ENCODE results near the gene RASA2. TPM values are rescaled to one million over a fixed set of nuclear protein-coding genes. Genes with fewer than 3 reads are reported as not detected.

Gene RASA2
- polyA plus RNA-seq, 1 of the 3 experiments (the other 2 are of a cell fraction): 2.4 TPM

- H3K36me3 ChIP-seq (replicated peaks in 1 of 2; ENCODE audit: control insufficient read depth in 1 of 2, insufficient read depth in 2 of 2, low read length in 1 of 2): peaks cover 60 to 62% of the 10 kb centered on the region in 2 experiments
- no peak for TF ChIP-seq CTCF (IDR thresholded peaks at IDR 0.05)
- TF ChIP-seq NFIC (IDR thresholded peaks at IDR 0.05; ENCODE audit: borderline replicate concordance): no peak
- no peak for TF ChIP-seq TAF1 (IDR thresholded peaks at IDR 0.05; ENCODE audit: borderline replicate concordance, low read depth, low read length)
- no peak for TF ChIP-seq SIN3A (IDR thresholded peaks at IDR 0.05; ENCODE audit: borderline replicate concordance, low read depth, low read length)
- no peak for TF ChIP-seq FOSL2 (IDR thresholded peaks at IDR 0.05; ENCODE audit: borderline replicate concordance, low read depth)
- no peak for TF ChIP-seq TEAD4 (IDR thresholded peaks at IDR 0.05; ENCODE audit: borderline replicate concordance, insufficient read depth)
- TF ChIP-seq GATA2 (CRISPR knock-in tag; IDR thresholded peaks at IDR 0.05): no peak
- TF ChIP-seq SMC3 (IDR thresholded peaks at IDR 0.05; ENCODE audit: low read depth, low read length): no peak
- TF ChIP-seq GABPA (IDR thresholded peaks at IDR 0.05; ENCODE audit: low read depth): no peak
- no peak for TF ChIP-seq EZH2phosphoT487 (IDR thresholded peaks at IDR 0.05; ENCODE audit: borderline replicate concordance, low read depth)
- TF ChIP-seq FOXJ3 (CRISPR knock-in tag; IDR thresholded peaks at IDR 0.05): no peak
- no peak for TF ChIP-seq PBX3 (IDR thresholded peaks at IDR 0.05)
- no peak for TF ChIP-seq MEF2A (IDR thresholded peaks at IDR 0.05; ENCODE audit: borderline replicate concordance, low read depth)
- TF ChIP-seq FOXM1 (IDR thresholded peaks at IDR 0.05; ENCODE audit: low read depth): no peak
- no peak for TF ChIP-seq YY1 (IDR thresholded peaks at IDR 0.05; ENCODE audit: low read depth)
Measured at GRCh38 chr3:141442914-141443313, 43.9 kb upstream of the RASA2 start.

More at GRCh38 chr3:141442914-141443313, 43.9 kb upstream of the RASA2 start:
- Histone ChIP-seq H3K9me2 (no peaks in the 10 kb centered on the region), H3K27me3 (ENCODE audit: insufficient read depth) (no peaks in the 10 kb centered on the region), H3K27ac (ENCODE audit: low read depth in 2 of 2, low read length in 1 of 2) (peak overlapping the region in 1 of 2 experiments; percentile 51; a peak in 1 of 4 replicates), H3K79me2 (ENCODE audit: insufficient read depth) (peaks cover 26% of the 10 kb centered on the region; the same call in 1 of the 2 replicates), H3K9me3 (no peaks in the 10 kb centered on the region), H4K20me1 (ENCODE audit: insufficient read depth) (no peaks in the 10 kb centered on the region), H2AFZ (ENCODE audit: low read depth) (no peak overlapping the region), H3K4me1 (ENCODE audit: control insufficient read depth in 1 of 2, insufficient read depth in 2 of 2, low read depth in 1 of 2, low read length in 1 of 2) (peaks cover 0 to 9% of the 10 kb centered on the region in 2 experiments; a peak in 2 of 4 replicates), H3F3A (replicated peaks; ENCODE audit: insufficient read depth) (peaks cover 31% of the 10 kb centered on the region), H3K4me3 (ENCODE audit: low read depth in 2 of 2, low read length in 1 of 2) (no peak overlapping the region), H3K9ac (no peak overlapping the region), H3K4me2 (no peak overlapping the region)
- WGBS (ENCODE audit: low lambda C conversion rate): 98% methylated on average over 15 of the region's 15 CpGs
- no peak for DNase-seq
- ChIA-PET POLR2A (no interaction called here), CTCF (interaction anchor here (1.2 to 5.3 kb wide), 6 partner anchors 11 to 131 kb away, joined by 3 to 28 read pairs (median 10); no protein-coding TSS in a partner anchor)
